Measurements from ENCODE around the gene VPS26A. TPM values are rescaled to one million over a fixed set of nuclear protein-coding genes. Genes with fewer than 3 reads are reported as not detected.

VPS26A gene
- total RNA-seq, 1 donor from 2014 or later = 28.4 TPM

DNA sequence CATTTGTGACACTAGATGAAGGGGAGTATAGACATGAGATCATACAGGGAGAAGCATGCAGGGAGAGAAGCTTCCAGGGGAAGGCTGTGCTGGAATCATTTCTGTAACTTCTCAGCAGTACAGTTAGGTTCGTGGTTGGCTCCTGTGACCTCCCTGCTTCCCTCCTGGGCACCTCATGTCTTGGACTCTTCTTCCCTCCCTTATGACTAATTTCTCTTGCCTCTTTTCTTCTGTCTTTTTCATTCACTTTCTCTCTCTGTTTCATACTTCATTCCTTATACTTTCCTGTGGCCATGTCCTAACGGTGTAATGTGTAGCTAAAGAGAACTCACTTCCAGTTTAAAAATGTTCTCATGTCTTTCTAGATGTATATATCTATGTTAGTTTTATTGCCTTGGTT lies 77.1 kb downstream of the VPS26A start:
- peak overlapping the region; percentile 67 for H3K27ac Mint-ChIP-seq
- H3K27me3 Mint-ChIP-seq (ENCODE audit: low read depth) = no peaks in the 10 kb centered on the region
- H3K4me3 Mint-ChIP-seq (ENCODE audit: low read depth) = no peak overlapping the region
- H3K9me3 Mint-ChIP-seq = no peaks in the 10 kb centered on the region
- H3K36me3 Mint-ChIP-seq (ENCODE audit: low read depth) = peaks cover 59% of the 10 kb centered on the region
- no peak for DNase-seq (ENCODE audit: low spot score)
- peaks cover 35% of the 10 kb centered on the region for H3K4me1 Mint-ChIP-seq (ENCODE audit: low read depth)
- intact Hi-C loops (cut with micrococcal nuclease) = loop anchor here (5.0 kb wide), 1 partner anchor 114 kb away; the partner anchor contains the start of gene SRGN

DNA sequence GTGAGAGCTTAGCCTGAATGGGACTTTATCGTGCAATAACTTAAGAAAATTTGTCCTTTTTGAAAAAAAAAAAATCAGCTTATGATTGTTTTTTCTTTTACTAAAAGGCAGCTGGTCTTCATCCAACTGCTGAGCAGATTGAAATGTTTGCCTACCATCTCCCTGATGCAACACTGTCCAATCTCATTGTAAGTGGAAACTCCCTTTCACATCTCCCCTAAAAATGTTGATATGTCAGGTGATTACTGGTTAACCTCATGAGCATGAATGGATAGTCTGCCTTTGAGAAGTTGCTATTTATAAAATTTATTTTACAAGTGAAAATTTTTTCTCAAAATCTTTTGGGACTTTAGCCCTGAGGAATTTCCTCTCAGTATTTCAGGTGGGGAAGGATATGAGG lies 78.4 kb downstream of the VPS26A start:
- Mint-ChIP-seq H3K27me3 (ENCODE audit: low read depth) (no peaks in the 10 kb centered on the region), H3K27ac (peak overlapping the region; percentile 73), H3K36me3 (ENCODE audit: low read depth) (peaks cover 67% of the 10 kb centered on the region), H3K9me3 (no peaks in the 10 kb centered on the region), H3K4me1 (ENCODE audit: low read depth) (peaks cover 42% of the 10 kb centered on the region), H3K4me3 (ENCODE audit: low read depth) (peak overlapping the region; percentile 54)
- DNase-seq (ENCODE audit: low spot score) = no peak
- intact Hi-C loops (cut with micrococcal nuclease) = loop anchor here (5.0 kb wide), 1 partner anchor 115 kb away; the partner anchor contains the start of gene SRGN

DNA sequence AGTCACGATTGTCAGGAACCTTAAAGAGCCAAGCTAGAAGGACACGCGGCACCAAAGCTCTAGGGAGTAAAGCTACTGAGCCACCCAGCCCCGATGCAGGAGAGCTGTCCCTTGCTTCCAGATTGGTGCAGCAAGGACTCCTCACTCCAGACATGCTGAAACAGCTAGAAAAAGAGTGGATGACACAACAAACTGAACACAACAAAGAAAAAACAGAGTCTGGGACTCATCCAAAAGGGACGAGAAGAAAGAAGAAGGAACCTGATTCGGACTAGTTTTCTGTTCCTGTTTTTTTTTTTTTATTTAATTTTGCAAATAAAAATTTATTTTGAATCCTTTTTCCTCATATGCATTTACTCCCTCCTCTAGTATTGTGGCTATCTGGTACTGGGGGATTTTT lies 84.8 kb downstream of the VPS26A start:
- no peak for DNase-seq (ENCODE audit: low spot score)
- Mint-ChIP-seq H3K27me3 (ENCODE audit: low read depth) (no peaks in the 10 kb centered on the region), H3K9me3 (no peaks in the 10 kb centered on the region), H3K4me3 (ENCODE audit: low read depth) (no peak overlapping the region), H3K27ac (peak overlapping the region; percentile 49), H3K36me3 (ENCODE audit: low read depth) (peaks cover 50% of the 10 kb centered on the region), H3K4me1 (ENCODE audit: low read depth) (peaks cover 58% of the 10 kb centered on the region)
- intact Hi-C loops (cut with micrococcal nuclease) = no loop called here

DNA sequence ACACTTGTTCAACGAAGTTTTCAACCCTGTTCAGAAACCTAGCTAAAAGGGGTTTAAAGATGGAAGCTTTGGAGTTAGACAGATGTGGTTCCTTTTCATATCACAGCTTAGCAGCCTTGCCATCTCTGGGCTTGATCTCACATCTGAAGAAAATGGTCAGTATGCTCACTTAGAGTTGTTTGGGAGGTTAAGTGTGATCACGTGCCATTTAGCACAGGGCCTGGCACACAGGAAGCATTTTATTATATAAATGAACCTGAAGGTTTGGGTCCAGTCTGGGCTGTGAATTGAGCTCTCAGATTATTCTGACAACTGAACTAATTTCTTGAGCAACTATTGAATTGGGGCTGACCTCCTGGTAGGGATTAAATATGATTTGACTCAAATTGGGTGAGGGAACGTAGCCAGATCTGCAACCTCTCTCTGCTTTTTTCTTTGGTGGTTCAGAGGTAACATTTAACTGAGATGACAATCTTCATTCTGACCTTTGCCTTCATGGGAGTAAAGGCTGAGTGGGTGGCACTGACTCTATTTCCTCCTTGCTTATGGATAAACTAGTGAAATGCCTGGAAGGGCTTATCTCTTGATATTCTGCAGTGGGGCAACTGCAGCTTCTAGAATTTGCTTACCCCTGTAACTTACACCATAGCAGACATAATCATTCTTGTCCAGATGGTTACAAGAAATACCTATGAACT lies 86.0 kb downstream of the VPS26A start:
- Mint-ChIP-seq H3K4me3 (ENCODE audit: low read depth) (no peak overlapping the region), H3K27ac (peak overlapping the region; percentile 49)
- no peak for DNase-seq (ENCODE audit: low spot score)

DNA sequence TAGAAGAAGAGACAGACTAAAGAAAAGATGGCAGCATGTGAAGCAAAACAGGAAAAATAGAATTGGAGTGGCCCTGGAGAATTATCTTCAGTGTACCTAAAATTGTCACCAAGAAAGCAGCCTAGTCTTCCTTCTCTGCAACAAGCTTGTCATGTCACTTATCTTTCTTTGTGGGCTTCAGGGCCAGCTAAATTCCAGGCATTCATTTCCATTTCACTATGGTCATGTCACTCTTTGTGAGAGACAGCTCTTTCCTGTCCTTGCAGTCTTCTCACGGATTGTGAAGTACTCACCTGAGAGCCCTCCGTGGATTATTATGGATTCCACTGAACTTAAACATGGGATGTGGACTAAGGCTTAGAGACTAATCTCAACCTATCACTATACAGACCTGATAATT lies 87.1 kb downstream of the VPS26A start:
- Mint-ChIP-seq H3K36me3 (ENCODE audit: low read depth) (peaks cover 41% of the 10 kb centered on the region), H3K9me3 (peaks cover 5% of the 10 kb centered on the region), H3K27ac (no peak overlapping the region), H3K27me3 (ENCODE audit: low read depth) (no peaks in the 10 kb centered on the region), H3K4me1 (ENCODE audit: low read depth) (peaks cover 66% of the 10 kb centered on the region), H3K4me3 (ENCODE audit: low read depth) (no peak overlapping the region)
- intact Hi-C loops (cut with micrococcal nuclease) = no loop called here
- DNase-seq (ENCODE audit: low spot score) = no peak

More for the DNA sequence above, 86.0 kb downstream of the VPS26A start:
- intact Hi-C loops (cut with micrococcal nuclease) = no loop called here
- Mint-ChIP-seq H3K4me1 (ENCODE audit: low read depth) (peaks cover 63% of the 10 kb centered on the region), H3K9me3 (peaks cover 5% of the 10 kb centered on the region), H3K27me3 (ENCODE audit: low read depth) (no peaks in the 10 kb centered on the region), H3K36me3 (ENCODE audit: low read depth) (peaks cover 51% of the 10 kb centered on the region)

DNA sequence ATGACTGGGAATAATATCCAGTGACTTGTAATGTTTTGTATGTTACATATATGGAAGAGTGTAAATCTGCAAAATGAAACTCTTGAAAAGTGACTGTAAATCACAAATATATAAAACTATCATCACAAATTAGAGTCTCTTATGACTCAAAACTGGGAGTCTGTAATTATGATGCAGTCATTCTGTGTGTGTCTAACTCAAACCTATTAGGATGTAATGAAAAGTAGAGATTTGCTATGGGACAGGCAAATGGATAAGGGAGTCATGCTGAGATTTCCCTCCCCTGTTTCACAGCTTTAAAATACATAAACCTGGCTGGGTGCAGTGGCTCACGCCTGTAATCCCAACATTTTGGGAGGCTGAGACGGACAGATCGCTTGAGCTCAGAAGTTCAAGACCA lies 87.5 kb downstream of the VPS26A start:
- no peak for DNase-seq (ENCODE audit: low spot score)
- Mint-ChIP-seq H3K27me3 (ENCODE audit: low read depth) (no peaks in the 10 kb centered on the region), H3K4me3 (ENCODE audit: low read depth) (no peak overlapping the region), H3K4me1 (ENCODE audit: low read depth) (peaks cover 64% of the 10 kb centered on the region), H3K36me3 (ENCODE audit: low read depth) (peaks cover 37% of the 10 kb centered on the region), H3K9me3 (peaks cover 5% of the 10 kb centered on the region), H3K27ac (no peak overlapping the region)
- intact Hi-C loops (cut with micrococcal nuclease) = no loop called here

DNA sequence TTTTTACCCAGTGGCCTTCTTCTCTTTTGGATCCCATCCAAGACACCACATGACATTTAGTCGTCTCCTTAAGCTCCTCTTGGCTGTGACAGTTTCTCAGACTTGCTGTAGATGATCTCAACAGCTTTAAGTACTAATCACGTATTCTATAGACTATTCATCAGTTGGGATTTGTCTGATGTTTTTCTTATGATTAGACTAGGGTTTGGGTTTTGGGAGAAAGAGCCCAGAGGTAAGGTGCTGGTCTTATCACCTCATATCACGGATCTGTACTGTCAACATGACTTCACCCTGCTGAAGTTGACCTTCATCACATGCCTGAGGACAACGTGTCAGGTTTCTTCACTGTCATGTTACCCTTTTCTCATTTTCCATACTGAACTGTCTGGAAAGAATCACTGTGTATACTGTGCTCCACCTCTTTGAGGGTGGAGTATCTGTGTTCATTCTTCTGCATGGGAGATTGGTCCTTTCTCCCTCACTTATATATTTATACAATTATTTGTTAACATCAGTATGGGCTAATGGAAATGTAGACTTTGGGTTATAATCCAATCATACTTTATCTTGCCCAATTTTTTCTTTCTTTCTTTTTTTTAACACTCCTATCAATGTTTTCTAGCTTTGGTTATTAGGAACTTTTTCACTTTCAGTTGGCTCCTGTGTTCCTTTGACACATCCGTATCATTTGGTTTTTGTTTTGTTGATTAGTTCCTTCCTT lies 89.8 kb downstream of the VPS26A start:
- intact Hi-C loops (cut with micrococcal nuclease) = no loop called here
- H3K4me3 Mint-ChIP-seq (ENCODE audit: low read depth) = no peak overlapping the region
- no peak overlapping the region for H3K27ac Mint-ChIP-seq

DNA sequence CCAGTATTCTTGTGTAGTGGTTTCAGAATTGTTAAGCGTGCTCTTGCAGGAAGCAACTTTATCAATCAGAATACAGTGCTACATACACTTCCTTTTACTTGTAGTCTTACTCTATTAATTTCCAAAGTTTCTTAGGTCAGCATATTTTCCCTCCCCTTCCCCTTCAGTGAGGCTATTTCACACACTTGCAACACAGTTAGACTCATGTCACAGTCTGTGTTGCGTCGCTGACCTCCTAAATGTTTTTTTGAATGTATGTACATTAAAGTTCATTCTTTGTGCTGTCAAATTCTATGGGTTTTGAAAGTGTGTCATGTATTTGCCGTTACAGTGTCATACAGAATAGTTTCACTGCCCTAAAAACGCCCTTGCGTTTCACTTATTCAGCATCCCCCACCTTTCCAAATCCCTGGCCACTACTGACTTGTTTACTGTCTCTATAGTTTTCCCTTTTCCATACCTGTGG lies 90.7 kb downstream of the VPS26A start:
- no peak for DNase-seq (ENCODE audit: low spot score)
- peaks cover 7% of the 10 kb centered on the region for H3K36me3 Mint-ChIP-seq (ENCODE audit: low read depth)
- H3K27me3 Mint-ChIP-seq (ENCODE audit: low read depth) = no peaks in the 10 kb centered on the region
- peaks cover 53% of the 10 kb centered on the region for H3K4me1 Mint-ChIP-seq (ENCODE audit: low read depth)
- peak overlapping the region; percentile 55 for H3K27ac Mint-ChIP-seq
- H3K9me3 Mint-ChIP-seq = peaks cover 5% of the 10 kb centered on the region
- H3K4me3 Mint-ChIP-seq (ENCODE audit: low read depth) = no peak overlapping the region
- intact Hi-C loops (cut with micrococcal nuclease) = no loop called here

More for the DNA sequence above, 89.8 kb downstream of the VPS26A start:
- Mint-ChIP-seq H3K27me3 (ENCODE audit: low read depth) (no peaks in the 10 kb centered on the region), H3K36me3 (ENCODE audit: low read depth) (peaks cover 15% of the 10 kb centered on the region), H3K9me3 (peaks cover 5% of the 10 kb centered on the region), H3K4me1 (ENCODE audit: low read depth) (peaks cover 61% of the 10 kb centered on the region)
- DNase-seq (ENCODE audit: low spot score) = no peak

DNA sequence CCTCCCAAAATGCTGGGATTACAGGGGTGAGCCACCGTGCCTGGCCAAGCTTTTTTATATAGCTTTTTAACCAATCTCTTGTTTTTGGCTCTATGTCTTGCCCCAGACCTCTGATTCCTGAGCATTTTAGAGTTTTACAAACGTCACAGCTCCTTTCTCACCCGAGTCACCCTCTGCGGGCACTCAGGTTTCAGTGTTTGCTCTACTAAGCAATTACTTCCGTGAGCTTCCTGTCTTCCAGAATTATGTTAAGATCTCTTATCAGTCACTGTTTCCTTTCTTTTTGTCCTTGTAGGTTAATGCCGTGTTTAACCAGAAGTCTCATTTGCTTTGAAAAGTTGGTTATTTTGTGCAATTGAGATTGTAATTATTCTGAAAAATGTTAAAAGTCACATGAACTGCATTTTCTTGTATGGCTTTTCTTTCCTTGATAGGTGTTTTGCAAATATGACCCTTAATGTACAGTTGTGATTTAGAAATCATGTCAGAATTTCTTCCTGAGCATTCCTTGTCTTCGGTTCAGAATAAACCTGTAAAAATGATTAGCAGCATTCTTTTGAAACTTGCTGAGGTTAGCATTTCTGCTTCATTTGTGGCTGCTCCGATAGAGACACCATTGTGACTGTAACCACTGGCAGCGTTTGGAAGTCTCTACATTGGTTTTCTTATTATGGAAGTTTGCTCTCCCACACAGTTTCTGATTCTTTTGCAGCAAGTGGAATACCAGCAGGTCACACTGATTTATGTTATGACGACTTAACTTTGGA lies 91.6 kb downstream of the VPS26A start:
- no peak for DNase-seq (ENCODE audit: low spot score)
- Mint-ChIP-seq H3K9me3 (peaks cover 5% of the 10 kb centered on the region), H3K36me3 (ENCODE audit: low read depth) (peaks cover 3% of the 10 kb centered on the region), H3K27me3 (ENCODE audit: low read depth) (no peaks in the 10 kb centered on the region), H3K4me1 (ENCODE audit: low read depth) (peaks cover 44% of the 10 kb centered on the region), H3K27ac (peak overlapping the region; percentile 77), H3K4me3 (ENCODE audit: low read depth) (peak overlapping the region; percentile 28)
- intact Hi-C loops (cut with micrococcal nuclease) = no loop called here

DNA sequence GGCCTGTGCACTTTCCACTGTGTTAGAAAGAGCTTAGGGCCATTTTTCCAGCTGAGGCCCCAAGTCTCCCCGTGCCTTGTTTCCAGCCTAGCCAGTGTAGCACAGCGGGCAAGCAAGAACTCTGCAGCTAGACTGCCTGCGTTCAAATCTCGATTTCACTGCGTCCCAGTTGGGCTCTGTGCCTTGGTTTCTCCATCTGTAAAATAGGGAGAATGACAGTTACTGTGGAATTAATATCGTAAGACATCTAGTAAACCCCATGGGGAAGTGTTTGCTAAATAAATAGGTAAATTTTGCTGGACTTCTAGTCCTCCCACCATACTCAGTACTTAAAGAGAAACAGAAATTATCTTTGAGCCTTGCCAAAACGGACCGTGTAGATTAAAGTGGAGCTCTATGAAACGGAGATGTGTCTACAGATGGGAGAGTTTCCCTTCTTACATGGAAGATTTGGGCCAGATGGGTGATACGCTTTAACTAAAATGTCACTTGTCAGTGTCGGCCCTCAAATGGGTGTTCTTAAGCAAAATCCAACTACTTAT lies 92.7 kb downstream of the VPS26A start:
- H3K4me3 Mint-ChIP-seq (ENCODE audit: low read depth) = no peak overlapping the region
- no peak overlapping the region for H3K27ac Mint-ChIP-seq
- intact Hi-C loops (cut with micrococcal nuclease) = no loop called here
- peaks cover 5% of the 10 kb centered on the region for H3K9me3 Mint-ChIP-seq
- peaks cover 40% of the 10 kb centered on the region for H3K4me1 Mint-ChIP-seq (ENCODE audit: low read depth)
- no peak for DNase-seq (ENCODE audit: low spot score)
- H3K36me3 Mint-ChIP-seq (ENCODE audit: low read depth) = peaks cover 3% of the 10 kb centered on the region
- no peaks in the 10 kb centered on the region for H3K27me3 Mint-ChIP-seq (ENCODE audit: low read depth)

DNA sequence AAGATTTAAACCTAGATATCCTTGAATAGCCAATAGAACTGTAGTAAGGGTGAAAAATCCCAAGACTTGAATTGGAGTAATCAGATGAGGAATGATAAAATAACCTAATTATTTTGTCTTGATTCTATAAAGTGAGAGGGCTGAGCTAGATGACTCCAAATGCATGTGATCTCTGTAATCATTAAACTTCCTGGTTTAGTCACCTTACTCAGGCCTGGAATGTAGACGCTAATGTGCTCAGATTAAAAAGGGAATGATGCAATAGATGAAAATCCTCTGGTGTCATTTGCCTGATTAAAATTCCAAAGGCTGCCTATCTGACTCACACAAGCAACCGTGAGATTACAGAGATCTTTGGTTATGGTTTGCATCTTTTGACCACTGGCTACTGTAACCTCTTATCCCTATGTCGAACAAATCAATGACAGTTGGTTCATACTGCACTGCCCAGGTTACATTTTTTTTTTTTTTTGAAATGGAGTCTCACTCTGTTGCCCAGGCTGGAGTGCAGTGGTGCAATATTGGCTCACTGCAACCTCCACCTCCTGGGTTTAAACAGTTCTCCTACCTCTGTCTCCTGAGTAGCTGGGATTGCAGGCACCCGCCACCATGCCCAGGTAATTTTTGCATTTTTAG lies 93.3 kb downstream of the VPS26A start:
- DNase-seq (ENCODE audit: low spot score) = no peak
- intact Hi-C loops (cut with micrococcal nuclease) = no loop called here
- Mint-ChIP-seq H3K27ac (no peak overlapping the region), H3K36me3 (ENCODE audit: low read depth) (peaks cover 3% of the 10 kb centered on the region), H3K27me3 (ENCODE audit: low read depth) (no peaks in the 10 kb centered on the region), H3K4me1 (ENCODE audit: low read depth) (peaks cover 42% of the 10 kb centered on the region), H3K4me3 (ENCODE audit: low read depth) (no peak overlapping the region), H3K9me3 (peaks cover 5% of the 10 kb centered on the region)

DNA sequence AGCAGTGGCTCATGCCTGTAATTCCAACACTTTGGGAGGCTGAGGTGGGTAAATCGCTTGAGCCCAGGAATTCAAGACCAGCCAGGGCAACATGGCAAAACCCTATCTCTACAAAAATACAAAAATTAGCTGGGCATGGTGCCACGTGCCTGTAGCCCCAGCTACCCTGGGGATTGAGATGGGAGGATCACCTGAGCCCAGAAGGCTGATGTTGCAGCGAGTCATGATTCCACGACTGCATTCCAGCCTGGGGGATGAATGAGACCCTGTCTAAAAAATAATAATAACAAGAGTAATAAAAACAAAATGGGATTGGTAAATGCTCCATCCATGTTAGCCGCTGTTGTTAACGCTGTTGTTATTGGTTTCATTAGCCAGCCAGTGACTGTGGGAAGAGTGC lies 94.9 kb downstream of the VPS26A start:
- no peak for DNase-seq (ENCODE audit: low spot score)
- Mint-ChIP-seq H3K9me3 (peaks cover 5% of the 10 kb centered on the region), H3K36me3 (ENCODE audit: low read depth) (peaks cover 3% of the 10 kb centered on the region), H3K27me3 (ENCODE audit: low read depth) (no peaks in the 10 kb centered on the region), H3K4me3 (ENCODE audit: low read depth) (no peak overlapping the region), H3K27ac (no peak overlapping the region), H3K4me1 (ENCODE audit: low read depth) (peaks cover 47% of the 10 kb centered on the region)
- intact Hi-C loops (cut with micrococcal nuclease) = no loop called here
